HG02981 (cell line): Measurements from ENCODE around the gene EPB41L2.
"Not testable (repeated sequence)": the region's sequence is repeated elsewhere in the genome, so short reads cannot be mapped to it uniquely, and the experiment has no call there.

Source experiments
- ATAC-seq: cut with Tn5 transposase; IDR thresholded peaks from one replicate; pipeline ENCODE4 v1.9.1; 2021; ENCODE audit warnings: mild to moderate bottlenecking, moderate library complexity; ENCODE audit not compliant: unreplicated experiment

EPB41L2 gene

DNA sequence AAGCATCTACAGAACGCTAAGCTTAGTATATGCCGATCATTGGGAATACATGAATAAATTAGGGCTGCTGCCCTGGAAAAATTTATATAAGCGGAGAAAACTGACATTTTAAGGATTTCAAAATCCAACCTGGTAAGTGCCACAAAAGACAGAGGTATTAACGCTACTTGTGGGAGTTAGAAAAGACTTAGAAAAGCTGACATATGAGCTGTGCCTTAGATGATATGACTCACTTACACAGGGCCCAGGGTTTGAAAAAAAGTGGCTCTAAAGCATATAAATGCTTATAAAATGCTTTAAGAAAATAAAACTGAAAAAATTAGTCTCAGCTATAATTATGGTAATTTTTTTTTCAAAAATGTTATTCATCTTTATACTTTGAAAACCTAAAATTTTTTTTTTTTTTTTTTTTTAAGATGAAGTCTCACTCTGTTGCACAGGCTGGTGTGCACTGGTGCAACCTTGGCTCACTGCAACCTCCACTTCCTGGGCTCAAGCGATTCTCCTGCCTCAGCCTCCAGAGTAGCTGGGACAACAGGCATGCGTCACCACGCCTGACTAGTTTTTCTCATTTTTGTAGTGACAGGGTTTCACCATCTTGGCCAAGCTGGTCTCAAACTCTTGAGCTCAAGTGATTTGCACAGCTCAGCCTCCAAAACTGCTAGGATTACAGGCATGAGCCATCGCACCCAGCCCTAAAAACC is 25.7 kb downstream of the EPB41L2 start:
- ATAC-seq = no peak

DNA sequence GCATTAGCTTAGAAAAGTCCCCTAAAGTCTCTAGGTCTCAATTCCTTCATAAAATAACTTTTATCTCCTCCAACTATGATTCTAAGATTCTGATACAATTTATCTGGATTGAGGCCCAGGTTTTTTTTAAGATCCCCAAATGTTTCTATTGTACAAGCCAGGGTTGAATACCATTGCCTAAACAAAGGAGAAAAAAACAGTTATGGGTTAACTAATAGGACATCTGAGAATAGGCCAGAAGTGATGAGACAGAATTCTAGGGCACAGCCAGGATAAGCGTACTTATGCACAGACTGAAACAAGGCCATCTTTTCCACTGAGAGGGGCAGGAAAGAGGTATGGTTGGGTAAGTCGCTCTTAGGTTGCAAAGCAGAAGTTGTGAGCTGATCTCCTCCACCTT is 26.4 kb downstream of the EPB41L2 start:
- ATAC-seq = no peak

DNA sequence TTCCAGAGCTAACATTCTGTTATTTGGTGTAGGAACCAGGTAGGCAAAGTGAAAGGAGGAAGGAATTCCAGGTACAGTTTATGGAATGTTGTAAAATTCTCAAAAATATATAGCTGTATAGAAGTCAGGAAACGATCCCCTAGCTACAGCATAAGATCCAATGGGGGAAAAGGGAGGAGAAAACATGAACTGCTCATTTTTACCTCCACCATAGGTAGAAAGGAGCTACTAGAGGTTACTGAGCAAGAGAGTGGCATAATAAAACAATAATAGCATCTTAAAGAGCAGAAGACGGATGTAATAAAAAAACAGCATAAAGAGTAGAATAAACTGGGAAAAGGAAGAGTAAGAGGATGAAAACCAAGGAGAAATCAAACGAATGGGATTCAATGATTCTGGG is 26.9 kb downstream of the EPB41L2 start:
- ATAC-seq = no peak

DNA sequence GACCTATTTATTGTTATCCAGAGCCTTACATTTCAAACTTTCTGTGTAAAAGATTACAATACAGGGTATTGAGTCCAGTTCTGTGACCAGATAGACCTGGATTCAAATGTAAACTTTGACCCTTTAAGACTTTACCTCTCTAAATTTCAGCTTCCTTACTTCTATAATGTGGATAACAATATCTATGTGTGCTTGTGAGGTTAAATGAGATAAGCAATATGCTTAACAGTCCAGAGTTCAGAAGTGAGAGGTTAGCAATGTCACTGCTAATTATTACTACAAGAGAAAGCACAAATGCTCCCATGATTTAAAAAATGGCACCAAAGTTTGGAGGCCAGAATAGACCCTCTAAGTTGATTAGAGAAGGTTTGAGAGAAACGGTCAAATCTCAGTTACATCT is 27.5 kb downstream of the EPB41L2 start:
- no peak for ATAC-seq

DNA sequence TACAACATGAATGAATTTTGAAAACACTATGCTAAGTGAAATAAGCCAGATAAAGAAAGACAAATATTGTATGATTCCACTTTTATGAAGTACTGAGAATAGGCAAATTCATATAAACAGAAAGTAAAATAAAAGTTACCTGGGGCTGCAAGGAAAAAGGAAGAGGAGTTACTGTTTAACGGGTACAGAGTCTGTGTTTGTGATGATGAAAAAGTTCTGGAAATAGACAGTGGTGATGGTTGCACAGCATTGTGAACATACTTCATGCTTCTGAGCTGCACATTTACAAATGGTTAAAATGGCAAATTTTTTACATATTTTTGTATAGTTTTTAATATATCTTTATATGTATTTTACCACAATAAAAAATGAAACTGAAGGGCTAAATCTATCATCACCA is 29.4 kb downstream of the EPB41L2 start:
- ATAC-seq = no peak

DNA sequence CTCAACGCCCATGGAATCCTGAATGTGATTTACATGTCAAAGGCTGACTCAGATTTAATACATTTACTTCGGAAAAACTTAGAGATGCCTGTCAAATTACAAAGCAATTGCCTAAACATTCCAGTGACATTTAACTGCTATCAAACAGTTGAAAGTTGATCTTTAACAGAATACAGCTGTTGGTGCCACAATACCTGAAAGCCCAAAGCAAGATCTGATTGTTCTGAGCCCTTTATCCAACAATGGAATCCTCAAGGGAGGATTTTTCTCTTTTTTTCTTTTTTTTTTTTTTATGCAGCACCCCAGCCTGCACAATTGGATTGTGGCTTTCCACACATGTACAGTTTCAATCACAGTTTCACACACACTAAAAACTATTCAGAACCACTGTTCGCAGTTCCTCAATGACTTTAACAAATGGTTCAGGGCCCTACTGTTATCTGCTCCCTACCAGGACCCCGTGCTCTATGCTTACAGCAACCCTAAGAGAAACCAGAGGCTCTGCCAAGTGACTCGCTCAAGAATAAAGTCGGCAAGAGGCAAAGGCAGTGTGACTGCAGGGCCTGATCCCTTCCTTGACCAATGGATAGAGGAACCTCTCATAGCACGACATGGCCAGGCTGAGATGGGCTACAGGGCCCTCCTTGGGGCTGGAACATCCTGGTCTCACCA is 33.3 kb downstream of the EPB41L2 start:
- ATAC-seq = peak; percentile 90

DNA sequence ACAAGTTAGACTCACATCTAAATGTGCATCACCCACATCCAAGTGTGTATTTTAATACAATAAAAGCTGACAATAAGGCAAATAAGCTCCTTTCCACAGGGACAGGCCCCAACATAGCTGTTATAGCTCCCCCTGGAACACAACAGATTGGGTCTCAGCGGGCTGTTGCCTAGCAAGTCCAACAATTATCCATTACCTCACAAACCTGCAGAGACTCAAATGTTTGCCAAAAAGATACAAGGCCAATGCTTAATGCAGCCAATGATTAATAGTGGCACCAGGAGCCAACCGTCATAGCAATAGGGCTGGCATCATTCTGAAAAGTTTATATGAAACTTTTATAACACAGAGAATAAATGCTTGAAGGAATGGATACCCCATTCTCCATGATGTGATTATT is 35.7 kb downstream of the EPB41L2 start:
- no peak for ATAC-seq

DNA sequence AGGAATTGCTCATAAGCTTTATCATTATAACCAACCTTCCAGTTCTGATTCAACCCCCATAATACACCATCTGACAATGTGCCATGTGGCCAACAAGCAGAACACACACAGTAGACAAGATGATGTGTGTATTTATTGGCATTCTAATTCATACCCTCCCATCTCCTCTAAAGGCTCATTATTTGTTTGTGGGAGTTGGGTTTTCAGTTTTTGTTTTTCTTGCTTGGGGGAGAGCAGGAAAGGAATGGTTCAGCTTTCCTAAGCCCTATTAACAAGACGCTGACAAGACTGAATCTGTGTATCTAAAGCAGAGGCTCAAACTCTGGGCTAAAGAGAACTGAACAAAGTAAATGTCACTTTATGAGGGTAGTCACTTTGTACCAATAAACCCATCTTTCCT is 36.8 kb downstream of the EPB41L2 start:
- ATAC-seq = no peak

DNA sequence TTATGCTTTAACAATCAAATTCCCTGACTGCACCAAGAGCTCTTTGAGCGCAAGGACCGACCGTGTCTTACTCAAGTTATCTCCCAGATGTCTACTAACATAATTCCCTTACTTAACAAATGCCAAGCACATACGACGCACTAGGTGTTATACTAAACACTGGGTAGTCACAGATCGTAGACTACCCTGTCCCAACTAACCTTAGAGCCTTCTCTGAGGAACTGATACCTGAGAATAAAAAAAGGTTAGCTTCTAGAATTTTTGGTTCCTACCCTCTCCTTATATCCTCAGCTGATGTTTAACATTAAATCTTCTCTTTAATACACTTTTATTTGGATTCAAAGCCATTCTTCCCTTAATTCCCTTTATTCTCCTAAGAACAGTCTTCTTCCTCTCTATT is 38.5 kb downstream of the EPB41L2 start:
- ATAC-seq = peak; percentile 46

DNA sequence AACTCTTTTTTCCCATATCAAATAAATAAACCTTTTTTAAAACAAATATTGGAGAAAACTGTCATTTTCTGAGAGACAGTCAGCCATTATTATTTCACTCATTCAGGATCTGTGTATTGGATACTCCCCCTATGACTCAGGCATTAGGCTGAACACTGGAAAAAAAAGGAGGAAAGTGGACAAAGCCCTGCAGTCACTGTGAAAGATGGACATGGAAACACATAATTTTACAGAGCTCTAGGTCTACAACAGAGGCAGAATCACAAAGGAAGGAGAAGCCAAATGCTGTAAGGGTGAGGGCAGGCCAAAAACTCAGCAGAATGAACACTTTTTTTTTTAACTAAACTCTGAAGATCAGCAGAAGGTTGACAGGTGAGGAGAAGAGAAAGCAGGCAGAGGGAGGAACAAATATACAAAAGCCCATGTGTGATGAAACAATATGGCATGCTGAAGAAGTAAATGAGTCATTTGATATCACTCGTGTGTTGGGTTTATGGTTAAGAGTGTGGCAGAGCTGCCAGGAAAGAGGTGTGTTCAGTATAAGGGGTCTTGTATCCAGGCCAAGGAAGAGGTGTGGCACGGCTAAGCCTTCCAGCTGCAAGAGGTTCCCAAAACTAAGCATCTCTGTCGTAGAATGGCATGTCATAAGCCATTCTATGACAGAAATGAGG is 39.1 kb downstream of the EPB41L2 start:
- ATAC-seq = peak; percentile 21

DNA sequence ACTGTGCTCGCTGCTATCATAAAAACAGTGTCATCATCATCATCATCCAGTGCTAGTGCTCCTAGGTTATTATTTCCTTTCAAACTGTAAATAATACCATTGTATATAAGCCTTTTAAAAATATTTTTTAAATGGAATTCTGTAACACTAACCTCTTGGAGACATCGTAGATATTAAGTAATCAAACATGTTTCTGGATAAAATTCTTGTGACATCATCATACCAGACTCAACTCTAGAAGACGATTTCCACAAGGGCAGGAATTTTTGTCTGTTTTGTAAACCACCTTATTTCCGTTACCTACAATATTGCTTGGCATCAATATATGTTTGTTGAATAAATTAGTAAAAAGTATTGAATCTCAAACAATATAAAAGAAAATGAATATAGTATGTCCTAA is 40.4 kb downstream of the EPB41L2 start:
- no peak for ATAC-seq

DNA sequence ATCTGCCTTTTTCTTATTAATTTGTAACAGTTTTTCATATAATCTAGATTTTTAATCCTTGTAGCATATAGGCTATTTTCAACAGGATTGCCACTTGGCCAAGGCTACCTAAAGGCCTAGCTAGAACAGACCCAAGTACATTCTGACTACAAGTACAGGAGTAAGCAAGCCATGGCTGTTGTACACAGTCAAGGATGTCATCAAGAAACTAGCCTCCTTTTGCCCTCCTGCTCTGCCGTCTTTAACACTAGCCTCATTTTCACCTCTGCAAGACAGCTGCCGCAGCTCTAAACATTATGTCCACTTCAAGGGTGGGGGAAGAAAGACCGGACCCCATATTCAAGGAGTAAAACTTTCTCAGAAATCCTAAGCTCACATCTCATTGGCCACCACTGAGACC is 45.1 kb downstream of the EPB41L2 start:
- no peak for ATAC-seq

DNA sequence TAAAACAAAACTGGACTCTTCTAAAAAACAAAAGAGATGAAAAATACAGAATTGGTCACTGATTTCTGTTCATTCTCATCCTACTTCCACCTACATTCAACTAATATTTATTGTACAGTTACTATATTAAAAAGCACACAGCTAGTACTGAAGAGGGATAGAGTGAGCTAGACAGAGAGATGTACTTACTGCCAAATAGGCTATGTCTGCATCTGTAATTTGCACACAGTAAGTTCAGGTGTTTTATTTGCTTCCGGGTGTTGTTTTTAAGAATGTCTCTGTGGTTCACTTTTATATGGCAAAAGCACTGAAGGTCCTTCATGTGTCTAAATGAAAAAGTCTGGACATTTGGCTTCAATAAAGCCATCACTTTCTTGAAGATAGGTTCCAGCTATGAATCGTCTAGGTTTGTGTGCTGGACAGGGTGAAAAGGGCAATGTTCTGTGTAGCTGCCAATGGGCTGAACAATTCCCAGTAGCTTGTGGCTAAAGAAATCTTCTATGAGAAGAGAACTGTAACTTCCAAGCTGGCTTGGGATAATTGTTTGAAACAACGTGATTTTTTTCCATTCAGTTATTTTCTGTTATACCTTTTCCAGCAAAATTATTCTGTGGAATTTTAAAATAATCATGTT is 47.3 kb downstream of the EPB41L2 start:
- no peak for ATAC-seq

DNA sequence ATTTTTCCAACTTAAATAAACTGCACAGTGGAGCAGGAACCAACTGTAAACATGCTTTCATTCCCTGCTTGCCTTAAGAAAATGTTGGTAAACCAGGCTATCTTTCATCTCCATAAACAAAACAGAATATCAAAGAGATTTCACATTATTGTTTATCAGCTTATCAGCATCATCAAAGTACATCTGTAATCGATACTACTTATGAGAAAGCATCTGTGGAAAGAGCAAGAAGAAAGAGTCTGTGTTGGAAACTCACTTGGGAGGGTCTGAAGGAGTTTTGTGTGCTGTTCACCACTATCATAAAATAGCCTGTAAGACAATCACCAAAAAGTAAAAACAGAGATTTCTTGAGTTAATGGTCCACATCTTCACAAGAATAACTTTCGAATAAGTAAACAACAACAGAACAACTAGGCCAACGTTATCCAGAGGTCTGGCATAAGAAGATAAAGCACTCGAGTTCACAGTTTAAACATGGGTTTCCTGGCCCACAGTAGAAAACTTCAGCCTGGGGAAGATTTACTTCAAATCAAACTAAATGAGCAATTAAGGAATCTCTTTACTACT is 47.9 kb downstream of the EPB41L2 start:
- no peak for ATAC-seq

DNA sequence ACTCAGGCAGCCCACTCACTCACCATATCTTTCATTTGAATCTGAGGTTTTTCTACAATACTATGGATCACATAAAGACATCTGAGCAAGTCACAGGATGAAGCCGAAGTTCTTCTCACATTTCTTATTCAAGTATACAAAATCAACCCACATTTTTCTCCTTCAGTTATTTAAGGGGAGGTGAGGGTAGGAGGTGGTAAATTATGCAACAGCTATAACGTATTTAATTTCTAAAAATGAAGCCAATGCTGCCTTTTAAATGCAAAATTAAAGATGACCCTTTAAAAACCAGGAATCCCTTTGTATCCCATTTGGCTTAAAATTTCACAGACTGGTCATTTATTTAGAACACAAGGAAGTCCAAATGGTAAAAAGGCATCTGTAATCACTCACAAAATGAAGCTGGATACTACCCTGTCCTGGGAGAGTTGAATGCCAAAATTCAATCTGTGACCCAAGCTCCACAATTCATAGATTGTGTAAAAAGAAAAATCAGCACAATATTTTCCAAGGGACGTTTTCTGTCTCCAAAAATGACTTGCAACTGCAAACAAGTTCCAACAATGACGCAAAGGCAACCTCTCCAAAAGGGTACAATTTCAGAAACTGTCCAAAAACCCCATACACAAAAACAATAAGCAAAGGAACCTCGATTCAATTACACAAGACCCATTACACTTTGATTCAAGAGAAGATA is 48.8 kb downstream of the EPB41L2 start:
- ATAC-seq = no peak

DNA sequence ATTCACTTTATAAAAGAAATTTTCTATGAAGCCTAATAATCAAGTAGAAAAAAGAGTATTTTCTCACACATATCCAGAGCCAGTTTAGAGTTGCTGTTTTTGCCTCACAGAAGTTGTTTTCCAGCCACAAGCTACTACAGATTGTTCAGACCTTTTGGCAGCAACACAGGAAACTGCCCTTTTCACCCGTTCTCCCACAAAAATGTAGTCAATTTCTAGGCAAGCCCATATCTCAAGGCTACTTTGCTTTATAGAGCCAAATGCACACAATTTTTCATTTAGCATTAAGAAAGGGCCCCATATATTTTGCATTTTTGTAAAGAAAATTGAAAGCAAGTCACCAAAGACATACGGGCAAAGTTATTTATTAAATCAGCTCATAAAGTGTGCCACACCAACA is 49.5 kb downstream of the EPB41L2 start:
- ATAC-seq = no peak

DNA sequence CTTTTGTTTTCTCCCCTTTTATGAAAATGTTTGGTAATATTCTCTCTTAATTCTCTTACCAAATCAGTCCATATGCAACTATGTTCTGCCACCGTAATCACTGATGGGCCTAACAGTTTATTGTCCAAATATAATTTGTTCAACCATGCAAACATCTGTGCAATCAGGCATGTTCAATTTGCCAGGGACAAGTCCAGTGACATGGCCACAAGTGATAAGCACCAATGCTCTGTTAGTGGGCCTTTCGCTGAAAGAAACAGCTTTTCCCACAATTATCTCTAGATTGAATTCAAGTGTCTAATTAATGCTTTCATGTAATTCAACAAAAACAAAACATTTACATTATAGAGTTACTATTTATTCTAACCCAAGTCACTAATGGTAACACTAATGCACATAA is 53.3 kb downstream of the EPB41L2 start:
- ATAC-seq = no peak

DNA sequence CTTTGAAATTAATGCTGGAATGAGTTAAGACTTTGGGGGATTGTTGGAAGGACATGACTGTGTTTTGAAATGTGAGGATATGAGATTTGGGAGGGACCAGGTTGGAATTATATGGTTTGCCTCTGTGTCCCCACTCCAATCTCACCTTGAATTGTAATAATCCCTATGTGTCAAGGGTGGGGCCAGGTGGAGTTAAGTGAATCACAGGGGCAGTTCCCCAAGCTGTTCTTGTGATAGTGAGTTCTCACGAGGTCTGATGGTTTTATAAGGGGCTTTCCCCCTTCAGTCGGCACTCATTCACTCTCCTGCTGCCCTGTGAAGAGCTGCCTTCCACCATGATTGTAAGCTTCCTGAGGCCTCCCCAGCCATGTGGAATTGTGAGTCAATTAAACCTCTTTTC is 54.1 kb downstream of the EPB41L2 start:
- ATAC-seq = not testable (repeated sequence)

DNA sequence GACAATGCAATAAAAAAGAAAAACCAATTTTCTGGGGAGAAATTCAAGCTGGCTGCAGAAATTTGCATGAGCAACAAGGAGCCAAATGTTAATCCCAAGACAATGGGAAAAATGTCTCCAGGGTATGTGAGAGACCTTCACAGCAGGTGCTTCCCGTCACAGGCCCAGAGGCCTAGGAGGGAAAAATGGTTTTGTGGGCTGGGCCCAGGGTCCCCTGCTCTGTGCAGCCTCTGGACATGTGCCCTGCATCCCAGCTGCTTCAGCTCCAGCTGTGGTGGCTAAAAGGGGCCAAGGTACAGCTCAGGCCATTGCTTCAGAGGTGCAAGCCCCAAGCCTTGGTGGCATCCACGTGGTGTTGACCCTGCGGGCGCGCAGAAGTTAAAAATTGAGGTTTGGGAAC is 55.1 kb downstream of the EPB41L2 start:
- ATAC-seq = not testable (repeated sequence)

DNA sequence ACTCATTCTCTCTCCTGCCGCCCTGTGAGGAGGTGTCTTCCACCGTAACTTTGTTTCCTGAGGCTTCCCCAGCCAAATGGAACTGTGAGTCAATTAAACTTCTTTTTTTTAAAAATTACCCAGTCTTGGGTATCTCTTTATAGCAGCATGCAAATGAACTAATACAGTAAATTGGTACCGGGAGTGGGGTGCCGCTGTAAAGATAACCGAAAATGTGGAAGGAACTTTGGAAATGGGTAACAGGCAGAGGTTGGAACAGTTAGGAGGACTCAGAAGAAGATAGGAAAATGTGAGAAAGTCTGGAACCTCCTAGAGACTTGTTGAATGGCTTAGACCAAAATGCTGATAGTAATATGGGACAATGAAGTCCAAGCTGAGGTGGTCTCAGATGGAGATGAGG is 55.8 kb downstream of the EPB41L2 start:
- no peak for ATAC-seq
